Measurements from ENCODE around the gene NTMT2.

DNA sequence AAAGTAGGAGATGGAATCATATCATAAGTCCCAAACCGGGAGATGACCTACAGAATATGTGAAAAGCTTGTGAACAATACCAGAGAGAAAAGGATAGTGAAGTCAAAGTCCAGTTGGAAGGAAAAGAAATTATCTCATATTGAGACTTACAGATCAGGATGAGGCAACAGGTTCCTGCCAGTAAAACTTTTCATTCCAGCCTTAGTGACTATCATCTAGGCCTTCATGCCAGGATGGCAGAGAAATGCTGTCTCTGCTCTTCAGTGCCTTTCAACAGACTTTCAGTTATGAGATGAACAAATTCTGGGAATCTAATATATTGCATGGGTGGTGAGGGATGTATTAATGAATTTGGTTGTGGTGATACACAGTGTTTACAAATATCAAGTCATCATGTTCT lies 52.3 kb downstream of the NTMT2 start:
- TF ChIP-seq YY1 (IDR thresholded peaks at IDR 0.05; ENCODE audit: low read depth) (no peak), FOXM1 (IDR thresholded peaks at IDR 0.05; ENCODE audit: borderline replicate concordance, low read depth) (no peak), CEBPB (IDR thresholded peaks at IDR 0.05) (no peak)
